Thyroid gland (tissue), 4 donors: ENCODE results near the gene CRTAC1. TPM values are rescaled to one million over a fixed set of nuclear protein-coding genes. Genes with fewer than 3 reads are reported as not detected.

Source experiments
- DNase-seq, 2 donors: peaks; one replicate each; pipeline ENCODE4 v3.0.0-alpha.2; 2019
- H3K27ac ChIP-seq, 3 donors: fragments of 200-600 bp; sonication (generic); 1 replicate in 2 of 3; 2 replicates in 1 of 3; pipeline ENCODE4 v1.5.1; 2016 to 2019; ENCODE audit warnings: mild to moderate bottlenecking in 1 of 3, moderate library complexity in 1 of 3
- H3K27me3 ChIP-seq: fragments of 200-600 bp; sonication (generic); one replicate; pipeline ENCODE4 v1.5.1; 2019
- H3K36me3 ChIP-seq, 2 donors: fragments of 200-600 bp; sonication (generic); one replicate each; pipeline ENCODE4 v1.5.1; 2016 to 2019
- H3K4me1 ChIP-seq, 2 donors: fragments of 200-600 bp; sonication (generic); one replicate each; pipeline ENCODE4 v1.5.1; 2017 to 2019
- H3K4me3 ChIP-seq, 3 donors: fragments of 200-600 bp; sonication (generic); replicated peaks in 1 of 3; 1 replicate in 2 of 3; 2 replicates in 1 of 3; pipeline ENCODE4 v1.5.1; 2016; ENCODE audit warnings: mild to moderate bottlenecking in 1 of 3
- H3K9me3 ChIP-seq: fragments of 200-600 bp; sonication (generic); one replicate; pipeline ENCODE4 v1.5.1; 2017
- CTCF ChIP-seq, 6 experiments: fragments of 200-600 bp in 3 of 6; fragments of 450-650 bp in 3 of 6; sonication (generic) in 3 of 6; IDR thresholded peaks; one replicate each; pipeline ENCODE4 v1.5.1; 2016 to 2019; ENCODE audit warnings: antibody characterized with exemption in 6 of 6, mild to moderate bottlenecking in 2 of 6, inconsistent platforms in 1 of 6, moderate library complexity in 1 of 6
- POLR2A ChIP-seq, 2 donors: fragments of 450-650 bp; IDR thresholded peaks; one replicate each; pipeline ENCODE4 v1.6.1; 2017; ENCODE audit warnings: antibody characterized with exemption in 2 of 2, mild to moderate bottlenecking in 2 of 2, moderate library complexity in 1 of 2
- WGBS, 2 donors: methylation state at CpG; one replicate each; pipeline ENCODE4 v1.1.5; 2017; 5-methylcytosine and 5-hydroxymethylcytosine counted together
- intact Hi-C: fragments of 100-400 bp; cut with DNase I; formaldehyde crosslinking; loops from one replicate; pipeline ENCODE4 v1.15.1; 2023
- total RNA-seq, 4 donors: library from RNA; depleted of rRNA; stranded (reverse); fragments of >200 nt; gene quantifications; one replicate each; pipeline ENCODE4 v1.2.3, GENCODE V29; 2016

Gene CRTAC1
- total RNA-seq, 4 donors from 2014 or later, result 2.6 to 7.3 (median 3.7) TPM

- peaks cover 16% of the 10 kb centered on the region in 2 donors for H3K4me1 ChIP-seq
- H3K27ac ChIP-seq, result no peak overlapping the region
- 83 to 97% methylated on average over 4 to 5 of the region's 5 CpGs for WGBS, 2 donors
- H3K9me3 ChIP-seq, result no peaks in the 10 kb centered on the region
- H3K36me3 ChIP-seq, result no peaks in the 10 kb centered on the region
- no peaks in the 10 kb centered on the region for H3K27me3 ChIP-seq
- no peak overlapping the region for H3K4me3 ChIP-seq
- TF ChIP-seq POLR2A (IDR thresholded peaks at IDR 0.05), result no peak
- no peak for TF ChIP-seq CTCF (IDR thresholded peaks at IDR 0.05)
- intact Hi-C loops, result no loop called here
- DNase-seq, result no peak
Observed at GRCh38 chr10:97923476-97923875, 106.9 kb downstream of the CRTAC1 start.

GRCh38 chr10:97923057-97923456, 107.4 kb downstream of the CRTAC1 start:
- Histone ChIP-seq H3K27ac (no peak overlapping the region), H3K27me3 (no peaks in the 10 kb centered on the region), H3K9me3 (no peaks in the 10 kb centered on the region), H3K4me1 (peaks cover 16% of the 10 kb centered on the region in 2 donors), H3K36me3 (no peaks in the 10 kb centered on the region), H3K4me3 (no peak overlapping the region)
- intact Hi-C loops, result no loop called here
- DNase-seq, result no peak
- 94 to 97% methylated on average over 13 of the region's 13 CpGs for WGBS, 2 donors
- TF ChIP-seq CTCF (IDR thresholded peaks at IDR 0.05) (no peak), POLR2A (IDR thresholded peaks at IDR 0.05) (no peak)

- Histone ChIP-seq H3K9me3 (no peaks in the 10 kb centered on the region), H3K4me3 (no peak overlapping the region), H3K27ac (peak overlapping the region; percentile 3 to 67 (median 56)), H3K36me3 (no peaks in the 10 kb centered on the region), H3K4me1 (peaks cover 16 to 18% of the 10 kb centered on the region in 2 donors), H3K27me3 (no peaks in the 10 kb centered on the region)
- DNase-seq, result peak; percentile 88 to 90
- intact Hi-C loops, result no loop called here
- TF ChIP-seq CTCF (IDR thresholded peaks at IDR 0.05) (no peak), POLR2A (IDR thresholded peaks at IDR 0.05) (no peak)
- WGBS, 2 donors, result 35 to 53% methylated on average over 9 to 12 of the region's 12 CpGs
Observed at GRCh38 chr10:97922022-97922758, 108.2 kb downstream of the CRTAC1 start.

GRCh38 chr10:97921581-97922021, 108.8 kb downstream of the CRTAC1 start:
- peaks cover 21 to 24% of the 10 kb centered on the region in 2 donors for H3K4me1 ChIP-seq
- no peaks in the 10 kb centered on the region for H3K9me3 ChIP-seq
- H3K27me3 ChIP-seq, result no peaks in the 10 kb centered on the region
- intact Hi-C loops, result no loop called here
- peak overlapping the region; percentile 3 to 67 (median 53) for H3K27ac ChIP-seq
- H3K4me3 ChIP-seq, result no peak overlapping the region
- TF ChIP-seq POLR2A (IDR thresholded peaks at IDR 0.05) (no peak), CTCF (IDR thresholded peaks at IDR 0.05) (no peak)
- 10 to 16% methylated on average over 4 of the region's 4 CpGs for WGBS, 2 donors
- DNase-seq, result peak; percentile 57 to 74
- H3K36me3 ChIP-seq, result no peaks in the 10 kb centered on the region

GRCh38 chr10:97920865-97921264, 109.6 kb downstream of the CRTAC1 start:
- no peak for TF ChIP-seq CTCF (IDR thresholded peaks at IDR 0.05)
- TF ChIP-seq POLR2A (IDR thresholded peaks at IDR 0.05), result no peak
- no peaks in the 10 kb centered on the region for H3K9me3 ChIP-seq
- intact Hi-C loops, result no loop called here
- H3K36me3 ChIP-seq, result no peaks in the 10 kb centered on the region
- H3K27me3 ChIP-seq, result no peaks in the 10 kb centered on the region
- DNase-seq, result no peak
- peaks cover 28 to 32% of the 10 kb centered on the region in 2 donors for H3K4me1 ChIP-seq
- H3K4me3 ChIP-seq, result no peak overlapping the region
- whole genome bisulfite sequencing, 2 donors, result 55 to 72% methylated on average over 4 of the region's 4 CpGs
- peak overlapping the region in 1 of 3 donors; percentile 53 for H3K27ac ChIP-seq
